H9 (cell line): ENCODE data around the gene DZANK1. TPM values are rescaled to one million over a fixed set of nuclear protein-coding genes. Genes with fewer than 3 reads are reported as not detected.

ENCODE experiments used
- DNase-seq: peaks from one replicate; pipeline ENCODE4 v3.0.0-alpha.2; 2017
- H2AFZ ChIP-seq: one replicate; pipeline ENCODE4 v1.6.1; 2013; ENCODE audit warnings: mild to moderate bottlenecking, low read length, control low read depth, moderate library complexity
- H2AK5ac ChIP-seq: 2 replicates; pipeline ENCODE4 v1.6.1; 2013; ENCODE audit warnings: low read length, control low read depth, mixed read lengths; ENCODE audit not compliant: insufficient read length
- H2BK120ac ChIP-seq: one replicate; pipeline ENCODE4 v1.6.1; 2013; ENCODE audit warnings: low read depth, mild to moderate bottlenecking, low read length, control low read depth, inconsistent platforms; ENCODE audit not compliant: poor library complexity, severe bottlenecking
- H2BK12ac ChIP-seq: 2 replicates; pipeline ENCODE4 v1.6.1; 2013; ENCODE audit warnings: low read length, control low read depth, mixed read lengths, low read depth; ENCODE audit not compliant: insufficient read length
- H2BK15ac ChIP-seq: 2 replicates; pipeline ENCODE4 v1.6.1; 2013; ENCODE audit warnings: low read depth, low read length, control low read depth
- H2BK20ac ChIP-seq: one replicate; pipeline ENCODE4 v1.6.1; 2013; ENCODE audit warnings: low read depth, mild to moderate bottlenecking, low read length, control low read depth, inconsistent platforms; ENCODE audit not compliant: poor library complexity, severe bottlenecking
- H2BK5ac ChIP-seq: 2 replicates; pipeline ENCODE4 v1.6.1; 2013; ENCODE audit warnings: low read length, control low read depth, mixed read lengths; ENCODE audit not compliant: insufficient read length
- H3K14ac ChIP-seq: 2 replicates; pipeline ENCODE4 v1.6.1; 2013; ENCODE audit warnings: low read length, control low read depth; ENCODE audit not compliant: insufficient read depth
- H3K18ac ChIP-seq: 2 replicates; pipeline ENCODE4 v1.6.1; 2013; ENCODE audit warnings: low read depth, mild to moderate bottlenecking, mixed read lengths, low read length, control low read depth; ENCODE audit not compliant: insufficient read length
- H3K23ac ChIP-seq: 2 replicates; pipeline ENCODE4 v1.6.1; 2013; ENCODE audit warnings: low read length, control low read depth, mixed read lengths, low read depth; ENCODE audit not compliant: insufficient read length
- H3K23me2 ChIP-seq: 2 replicates; pipeline ENCODE4 v1.6.1; 2013; ENCODE audit warnings: low read depth, mild to moderate bottlenecking, mixed read lengths, low read length, control low read depth; ENCODE audit not compliant: insufficient read length, poor library complexity, severe bottlenecking
- H3K27ac ChIP-seq: 2 replicates; pipeline ENCODE4 v1.5.1; 2013; ENCODE audit warnings: low read length, control low read depth, mixed read lengths, low read depth; ENCODE audit not compliant: insufficient read length
- H3K27me3 ChIP-seq: 2 replicates; pipeline ENCODE4 v1.6.1; 2013; ENCODE audit warnings: low read length, control low read depth, inconsistent platforms; ENCODE audit not compliant: insufficient read depth
- H3K4ac ChIP-seq: 2 replicates; pipeline ENCODE4 v1.6.1; 2013; ENCODE audit warnings: low read depth, mild to moderate bottlenecking, control low read depth, inconsistent platforms, low read length, moderate library complexity
- H3K4me1 ChIP-seq: 2 replicates; pipeline ENCODE4 v1.6.1; 2013; ENCODE audit warnings: low read length, control low read depth, inconsistent platforms; ENCODE audit not compliant: insufficient read depth
- H3K4me2 ChIP-seq: 2 replicates; pipeline ENCODE4 v1.6.1; 2013; ENCODE audit warnings: low read length, control low read depth, mixed read lengths; ENCODE audit not compliant: insufficient read length, insufficient read depth
- H3K56ac ChIP-seq: 2 replicates; pipeline ENCODE4 v1.6.1; 2013; ENCODE audit warnings: low read depth, mild to moderate bottlenecking, mixed read lengths, low read length, control low read depth; ENCODE audit not compliant: insufficient read length
- H3K79me1 ChIP-seq: 2 replicates; pipeline ENCODE4 v1.6.1; 2013; ENCODE audit warnings: low read depth, mild to moderate bottlenecking, moderate library complexity, low read length, control low read depth, inconsistent platforms; ENCODE audit not compliant: insufficient read depth, poor library complexity, severe bottlenecking
- H3K79me2 ChIP-seq: 2 replicates; pipeline ENCODE4 v1.6.1; 2013; ENCODE audit warnings: low read length, control low read depth, inconsistent platforms; ENCODE audit not compliant: insufficient read depth
- H3K9ac ChIP-seq: 2 replicates; pipeline ENCODE4 v1.6.1; 2013; ENCODE audit warnings: low read length, control low read depth, mixed read lengths; ENCODE audit not compliant: insufficient read length; ENCODE audit errors: extremely low read depth
- H3K9me3 ChIP-seq: one replicate; pipeline ENCODE4 v1.6.1; 2013; ENCODE audit warnings: low read depth, low read length, inconsistent platforms; ENCODE audit not compliant: control insufficient read depth
- H3T11ph ChIP-seq: one replicate; pipeline ENCODE4 v1.6.1; 2013; ENCODE audit warnings: mild to moderate bottlenecking, low read length, control low read depth, inconsistent platforms
- H4K20me1 ChIP-seq: one replicate; pipeline ENCODE4 v1.6.1; 2013; ENCODE audit not compliant: control insufficient read depth, insufficient read length, insufficient read depth
- H4K5ac ChIP-seq: 2 replicates; pipeline ENCODE4 v1.6.1; 2013; ENCODE audit warnings: low read depth, mild to moderate bottlenecking, mixed read lengths, low read length, control low read depth; ENCODE audit not compliant: insufficient read length
- H4K8ac ChIP-seq: replicated peaks from 2 replicates; pipeline ENCODE4 v1.6.1; 2013; ENCODE audit warnings: low read length, control low read depth, mixed read lengths, low read depth; ENCODE audit not compliant: insufficient read length
- H4K91ac ChIP-seq: 2 replicates; pipeline ENCODE4 v1.6.1; 2013; ENCODE audit warnings: low read depth, mild to moderate bottlenecking, moderate library complexity, mixed read lengths, low read length, control low read depth; ENCODE audit not compliant: insufficient read length
- H3K27ac Mint-ChIP-seq, 3 experiments: 2 replicates in 2 of 3; 3 replicates in 1 of 3; pipeline ENCODE4 v1.8.0; 2020 to 2021; ENCODE audit warnings: mixed read lengths in 3 of 3, mild to moderate bottlenecking in 1 of 3, moderate library complexity in 1 of 3
- H3K27me3 Mint-ChIP-seq: 2 replicates; pipeline ENCODE4 v1.8.0; 2021; ENCODE audit warnings: low read depth, mild to moderate bottlenecking, moderate library complexity, mixed read lengths
- H3K36me3 Mint-ChIP-seq, 3 experiments: 2 replicates in 2 of 3; 3 replicates in 1 of 3; pipeline ENCODE4 v1.8.0; 2020 to 2021; ENCODE audit warnings: low read depth in 3 of 3, mixed read lengths in 3 of 3; ENCODE audit not compliant: insufficient read depth in 1 of 3
- H3K4me1 Mint-ChIP-seq, 2 experiments: 2 replicates each; pipeline ENCODE4 v1.8.0; 2020; ENCODE audit warnings: mixed read lengths in 2 of 2
- H3K4me3 Mint-ChIP-seq, 2 experiments: 2 replicates in 1 of 2; 3 replicates in 1 of 2; pipeline ENCODE4 v1.8.0; 2020 to 2021; ENCODE audit warnings: mild to moderate bottlenecking in 2 of 2, mixed read lengths in 2 of 2, moderate library complexity in 1 of 2
- H3K9me3 Mint-ChIP-seq, 2 experiments: 2 replicates in 1 of 2; 3 replicates in 1 of 2; pipeline ENCODE4 v1.8.0; 2020; ENCODE audit warnings: mild to moderate bottlenecking in 2 of 2, mixed read lengths in 2 of 2, moderate library complexity in 1 of 2
- WGBS: extraction: QIAGEN DNeasy Blood & Tissue Kit; methylation state at CpG from one replicate; pipeline ENCODE4 v1.1.7; 2013; ENCODE audit warnings: missing lambda C conversion rate, low lambda C conversion rate, mixed read lengths; ENCODE audit not compliant: insufficient read length; ENCODE audit errors: extremely low coverage; 5-methylcytosine and 5-hydroxymethylcytosine counted together
- total RNA-seq: library from RNA; stranded (reverse); gene quantifications from 2 replicates; pipeline ENCODE4 v1.2.1, GENCODE V29; 2021
- TF ChIP-seq, protein P1 (sequence below): fragments of 200-600 bp; sonication (generic); conservative IDR thresholded peaks from 3 replicates; pipeline ENCODE4 v1.8.0; 2021; ENCODE audit warnings: antibody characterized with exemption, mild to moderate bottlenecking

The DZANK1 gene
- total RNA-seq, 1 experiment from 2014 or later, result 10.5 TPM

DNA sequence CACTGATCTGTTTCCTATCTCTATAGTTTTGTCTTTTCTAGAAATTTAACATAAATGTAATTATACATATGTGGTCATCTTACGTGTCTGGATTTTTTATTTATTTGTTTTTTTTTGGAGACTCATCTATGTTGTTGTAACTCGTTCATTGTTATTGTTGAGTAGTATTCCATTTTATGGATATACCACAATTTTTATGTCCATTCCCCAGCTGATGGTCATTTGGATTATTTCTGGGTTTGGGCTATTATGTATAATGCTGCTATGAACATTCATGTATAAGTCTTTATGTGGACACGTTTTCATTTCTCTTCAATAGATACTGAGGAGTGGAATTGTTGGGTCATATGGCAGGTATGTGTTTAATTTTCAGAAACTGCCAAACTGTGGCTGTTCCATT, 10.2 kb downstream of the DZANK1 start:
- Mint-ChIP-seq H3K4me3 (no peak overlapping the region), H3K4me1 (no peaks in the 10 kb centered on the region), H3K36me3 (no peaks in the 10 kb centered on the region), H3K9me3 (peaks cover 2% of the 10 kb centered on the region in 2 experiments; a peak in 2 of 5 replicates), H3K27me3 (peaks cover 2% of the 10 kb centered on the region; the same call in 1 of the 2 replicates), H3K27ac (no peak overlapping the region)
- no peaks in the 10 kb centered on the region for H3K79me2 ChIP-seq
- no peaks in the 10 kb centered on the region for H3K23me2 ChIP-seq
- H2AFZ ChIP-seq, result no peak overlapping the region
- H2AK5ac ChIP-seq, result no peak overlapping the region
- WGBS, result no CpG with 5 or more reads among the region's 3 CpGs
- no peak overlapping the region for H2BK15ac ChIP-seq
- H3K27me3 ChIP-seq, result no peaks in the 10 kb centered on the region
- H3K18ac ChIP-seq, result no peak overlapping the region
- DNase-seq, result no peak
- H2BK5ac ChIP-seq, result no peak overlapping the region
- no peak overlapping the region for H3K4ac ChIP-seq
- no peaks in the 10 kb centered on the region for H3K9me3 ChIP-seq
- H3K14ac ChIP-seq, result no peak overlapping the region
- no peak overlapping the region for H4K5ac ChIP-seq
- no peak overlapping the region for H2BK20ac ChIP-seq
- no peak overlapping the region for H3K9ac ChIP-seq
- no peak overlapping the region for H4K8ac ChIP-seq
- H4K91ac ChIP-seq, result no peak overlapping the region
- no peak overlapping the region for H2BK12ac ChIP-seq
- H3K56ac ChIP-seq, result no peak overlapping the region
- H3K4me1 ChIP-seq, result no peaks in the 10 kb centered on the region
- no peak overlapping the region for H2BK120ac ChIP-seq
- no peak overlapping the region for H3K27ac ChIP-seq
- no peaks in the 10 kb centered on the region for H3K79me1 ChIP-seq
- TF ChIP-seq, protein P1, sequence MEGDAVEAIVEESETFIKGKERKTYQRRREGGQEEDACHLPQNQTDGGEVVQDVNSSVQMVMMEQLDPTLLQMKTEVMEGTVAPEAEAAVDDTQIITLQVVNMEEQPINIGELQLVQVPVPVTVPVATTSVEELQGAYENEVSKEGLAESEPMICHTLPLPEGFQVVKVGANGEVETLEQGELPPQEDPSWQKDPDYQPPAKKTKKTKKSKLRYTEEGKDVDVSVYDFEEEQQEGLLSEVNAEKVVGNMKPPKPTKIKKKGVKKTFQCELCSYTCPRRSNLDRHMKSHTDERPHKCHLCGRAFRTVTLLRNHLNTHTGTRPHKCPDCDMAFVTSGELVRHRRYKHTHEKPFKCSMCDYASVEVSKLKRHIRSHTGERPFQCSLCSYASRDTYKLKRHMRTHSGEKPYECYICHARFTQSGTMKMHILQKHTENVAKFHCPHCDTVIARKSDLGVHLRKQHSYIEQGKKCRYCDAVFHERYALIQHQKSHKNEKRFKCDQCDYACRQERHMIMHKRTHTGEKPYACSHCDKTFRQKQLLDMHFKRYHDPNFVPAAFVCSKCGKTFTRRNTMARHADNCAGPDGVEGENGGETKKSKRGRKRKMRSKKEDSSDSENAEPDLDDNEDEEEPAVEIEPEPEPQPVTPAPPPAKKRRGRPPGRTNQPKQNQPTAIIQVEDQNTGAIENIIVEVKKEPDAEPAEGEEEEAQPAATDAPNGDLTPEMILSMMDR, result no peak
- no peak overlapping the region for H3K23ac ChIP-seq
- H3K4me2 ChIP-seq, result no peak overlapping the region
- H4K20me1 ChIP-seq, result no peaks in the 10 kb centered on the region
- H3T11ph ChIP-seq, result no peak overlapping the region
